ENCODE measurements around the gene TPCN1. TPM values are rescaled to one million over a fixed set of nuclear protein-coding genes. Genes with fewer than 3 reads are reported as not detected.

The TPCN1 gene
- total RNA-seq, 1 experiment from 2014 or later = 18.8 TPM

DNA sequence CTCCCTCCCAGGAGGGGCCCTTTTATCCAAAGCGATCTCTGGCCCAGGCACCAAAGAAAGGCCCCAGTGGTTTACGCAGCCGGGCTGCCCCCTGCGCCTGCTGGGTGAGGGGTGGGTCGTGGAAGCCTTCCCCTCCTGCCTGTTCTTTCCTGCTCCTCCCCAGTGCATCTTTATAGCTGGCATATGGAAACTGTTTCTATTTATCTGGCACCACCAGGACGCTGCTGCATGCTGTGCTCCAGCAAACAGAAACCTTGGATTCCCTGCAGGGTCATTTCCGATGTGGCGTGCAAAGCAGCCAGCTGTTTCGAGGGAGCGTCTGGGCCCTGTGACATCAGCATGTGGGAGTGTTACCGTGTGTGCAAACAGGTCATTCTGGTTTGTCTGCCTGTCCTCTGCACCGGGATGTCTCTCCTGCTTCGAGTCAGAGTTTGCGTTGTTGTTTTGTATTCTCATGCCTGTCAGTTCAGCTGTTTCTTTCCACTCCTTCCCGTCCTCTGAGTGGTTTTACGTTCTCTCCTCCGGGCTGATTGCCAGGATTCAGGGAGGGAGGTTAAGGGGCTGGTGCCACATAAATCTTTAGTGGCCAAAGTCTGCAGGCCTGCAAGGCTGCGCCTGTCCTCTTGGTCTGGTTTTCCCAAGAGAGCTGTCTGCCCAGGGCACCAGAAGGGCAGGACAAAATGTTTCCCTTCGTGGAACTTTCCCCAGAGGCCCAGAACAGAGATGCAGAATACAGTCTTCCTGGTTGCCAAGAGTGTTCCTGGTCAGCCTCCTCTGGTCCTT, 24.6 kb downstream of the TPCN1 start:
- BruUV-seq (replicated peaks) = no TSS peak
- H3K27me3 ChIP-seq (replicated peaks; ENCODE audit: insufficient read depth, low read depth, low read length, poor library complexity) = no peaks in the 10 kb centered on the region
- ChIA-PET POLR2A (ENCODE audit: low non-redundant PET) (interaction anchor here (0.7 to 0.9 kb wide), 2 partner anchors 15 to 24 kb away, joined by 3 to 13 read pairs; partner anchors contain the start of gene TPCN1), CTCF (interaction anchor here (0.6 to 1.1 kb wide), 4 partner anchors 34 to 253 kb away, joined by 4 to 13 read pairs (median 8); no protein-coding TSS in a partner anchor)
- H3K27ac ChIP-seq (ENCODE audit: low read depth, low read length, poor library complexity, severe bottlenecking) = peak overlapping the region; percentile 91
- H3K9me3 ChIP-seq (ENCODE audit: low read depth, low read length, poor library complexity, severe bottlenecking) = no peaks in the 10 kb centered on the region
- peaks cover 42% of the 10 kb centered on the region for H3K4me1 ChIP-seq (ENCODE audit: insufficient read depth, low read length, poor library complexity, severe bottlenecking)
- H3K36me3 ChIP-seq (ENCODE audit: insufficient read depth, low read length, poor library complexity, severe bottlenecking) = no peaks in the 10 kb centered on the region
- intact Hi-C loops (cut with micrococcal nuclease; ENCODE audit: unreplicated experiment) = no loop called here
- DNase-seq (ENCODE audit: low spot score) = peak; percentile 98
- no peak overlapping the region for H3K4me3 ChIP-seq (ENCODE audit: low read depth, low read length, poor library complexity, severe bottlenecking)
- TF ChIP-seq, protein P1, sequence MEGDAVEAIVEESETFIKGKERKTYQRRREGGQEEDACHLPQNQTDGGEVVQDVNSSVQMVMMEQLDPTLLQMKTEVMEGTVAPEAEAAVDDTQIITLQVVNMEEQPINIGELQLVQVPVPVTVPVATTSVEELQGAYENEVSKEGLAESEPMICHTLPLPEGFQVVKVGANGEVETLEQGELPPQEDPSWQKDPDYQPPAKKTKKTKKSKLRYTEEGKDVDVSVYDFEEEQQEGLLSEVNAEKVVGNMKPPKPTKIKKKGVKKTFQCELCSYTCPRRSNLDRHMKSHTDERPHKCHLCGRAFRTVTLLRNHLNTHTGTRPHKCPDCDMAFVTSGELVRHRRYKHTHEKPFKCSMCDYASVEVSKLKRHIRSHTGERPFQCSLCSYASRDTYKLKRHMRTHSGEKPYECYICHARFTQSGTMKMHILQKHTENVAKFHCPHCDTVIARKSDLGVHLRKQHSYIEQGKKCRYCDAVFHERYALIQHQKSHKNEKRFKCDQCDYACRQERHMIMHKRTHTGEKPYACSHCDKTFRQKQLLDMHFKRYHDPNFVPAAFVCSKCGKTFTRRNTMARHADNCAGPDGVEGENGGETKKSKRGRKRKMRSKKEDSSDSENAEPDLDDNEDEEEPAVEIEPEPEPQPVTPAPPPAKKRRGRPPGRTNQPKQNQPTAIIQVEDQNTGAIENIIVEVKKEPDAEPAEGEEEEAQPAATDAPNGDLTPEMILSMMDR (conservative IDR thresholded peaks at IDR 0.05; ENCODE audit: low read depth, low read length) = no peak
- no peak for TF ChIP-seq EZH2 (IDR thresholded peaks at IDR 0.05; ENCODE audit: borderline replicate concordance, low read depth, low read length, poor library complexity, severe bottlenecking)

DNA sequence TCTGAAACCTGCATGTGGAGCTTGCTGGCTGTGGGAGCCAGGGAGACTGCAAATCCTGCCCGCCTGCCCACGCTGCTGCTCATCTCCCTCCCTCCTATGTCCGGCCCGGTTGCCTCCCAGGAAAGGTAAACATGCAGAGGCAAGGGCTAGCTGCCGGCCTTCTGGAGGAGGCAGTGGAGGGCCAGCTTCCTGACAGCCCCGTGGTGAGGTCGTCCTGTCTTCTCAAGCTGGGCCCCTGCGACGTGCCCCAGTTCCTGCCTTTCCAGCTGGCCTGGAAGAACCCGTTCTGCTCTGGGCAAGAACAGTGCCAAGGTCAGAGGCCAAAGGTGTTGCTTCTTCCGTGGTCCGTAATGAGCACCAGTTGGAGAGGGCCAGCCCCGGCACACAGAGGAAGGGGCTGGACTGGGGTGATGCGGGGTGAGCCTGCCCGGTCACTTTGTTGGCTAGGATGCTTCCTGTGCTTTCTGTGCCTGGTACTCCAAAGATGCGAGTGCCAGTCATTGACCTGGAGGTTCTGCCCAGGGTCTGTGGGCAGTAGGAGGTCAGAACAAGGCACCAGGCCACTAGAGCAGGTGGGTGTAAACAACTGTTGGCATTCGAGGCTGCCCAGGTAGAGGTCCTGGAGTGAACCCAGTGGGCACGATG, 25.3 kb downstream of the TPCN1 start:
- no peak for DNase-seq (ENCODE audit: low spot score)
- H3K36me3 ChIP-seq (ENCODE audit: insufficient read depth, low read length, poor library complexity, severe bottlenecking) = no peaks in the 10 kb centered on the region
- H3K4me3 ChIP-seq (ENCODE audit: low read depth, low read length, poor library complexity, severe bottlenecking) = no peak overlapping the region
- TF ChIP-seq, protein P1 (conservative IDR thresholded peaks at IDR 0.05; ENCODE audit: low read depth, low read length) = no peak
- TF ChIP-seq EZH2 (IDR thresholded peaks at IDR 0.05; ENCODE audit: borderline replicate concordance, low read depth, low read length, poor library complexity, severe bottlenecking) = no peak
- BruUV-seq (replicated peaks) = no TSS peak
- CTCF ChIA-PET = no interaction called here
- POLR2A ChIA-PET (ENCODE audit: low non-redundant PET) = interaction anchor here (0.9 kb wide), 1 partner anchor 25 kb away, joined by 13 read pairs; the partner anchor contains the start of gene TPCN1
- H3K27ac ChIP-seq (ENCODE audit: low read depth, low read length, poor library complexity, severe bottlenecking) = peak overlapping the region; percentile 91
- peaks cover 38% of the 10 kb centered on the region for H3K4me1 ChIP-seq (ENCODE audit: insufficient read depth, low read length, poor library complexity, severe bottlenecking)
- H3K9me3 ChIP-seq (ENCODE audit: low read depth, low read length, poor library complexity, severe bottlenecking) = no peaks in the 10 kb centered on the region
- H3K27me3 ChIP-seq (replicated peaks; ENCODE audit: insufficient read depth, low read depth, low read length, poor library complexity) = no peaks in the 10 kb centered on the region
- intact Hi-C loops (cut with micrococcal nuclease; ENCODE audit: unreplicated experiment) = no loop called here

DNA sequence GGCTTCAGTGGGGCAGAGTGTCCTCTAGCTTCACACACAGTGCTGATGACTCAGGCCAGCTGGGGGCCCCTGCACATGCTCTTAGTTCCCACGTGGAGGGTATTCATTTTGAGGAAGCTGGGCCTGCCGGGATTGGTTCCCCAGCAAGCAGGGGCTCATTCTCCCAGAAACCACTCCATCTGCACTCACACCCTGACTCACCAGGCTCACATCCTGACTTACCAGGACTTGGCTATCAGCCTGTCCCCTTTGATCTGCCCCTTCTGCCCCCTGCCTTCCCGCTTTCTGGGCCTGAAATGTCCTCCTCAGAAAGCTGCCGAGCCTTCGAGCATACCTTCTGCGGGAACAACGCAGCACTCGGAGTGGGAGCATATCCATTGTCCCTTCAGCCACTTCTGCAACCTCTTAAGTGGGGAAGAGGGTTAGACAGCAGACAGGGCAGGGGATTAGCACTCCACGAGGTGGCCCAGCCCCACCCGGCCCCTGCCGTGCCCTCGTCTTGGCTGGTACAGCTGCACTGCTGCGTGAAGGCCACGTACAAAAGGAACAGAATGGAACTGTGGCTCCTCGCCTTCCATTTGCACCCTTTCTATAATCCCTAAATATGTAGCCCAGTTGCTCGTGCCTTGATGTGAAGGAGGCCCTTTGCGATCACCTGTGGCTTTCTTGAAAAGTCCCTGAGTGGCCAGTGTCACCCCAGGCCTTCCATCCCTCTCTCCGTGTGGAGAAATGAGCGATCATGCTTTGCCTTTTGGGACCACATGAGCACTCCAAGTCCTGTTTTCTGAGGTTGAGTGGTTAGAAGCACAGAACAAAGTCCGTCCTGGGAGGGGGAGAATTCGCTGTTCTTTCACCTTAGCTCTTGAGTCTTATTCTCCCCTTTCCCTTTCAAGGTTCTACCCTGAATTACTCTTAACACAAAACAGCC, 26.1 kb downstream of the TPCN1 start:
- intact Hi-C loops (cut with micrococcal nuclease; ENCODE audit: unreplicated experiment) = no loop called here
- Histone ChIP-seq H3K9me3 (ENCODE audit: low read depth, low read length, poor library complexity, severe bottlenecking) (no peaks in the 10 kb centered on the region), H3K27ac (ENCODE audit: low read depth, low read length, poor library complexity, severe bottlenecking) (peak overlapping the region; percentile 91), H3K27me3 (replicated peaks; ENCODE audit: insufficient read depth, low read depth, low read length, poor library complexity) (no peaks in the 10 kb centered on the region), H3K4me3 (ENCODE audit: low read depth, low read length, poor library complexity, severe bottlenecking) (no peak overlapping the region), H3K36me3 (ENCODE audit: insufficient read depth, low read length, poor library complexity, severe bottlenecking) (no peaks in the 10 kb centered on the region), H3K4me1 (ENCODE audit: insufficient read depth, low read length, poor library complexity, severe bottlenecking) (peaks cover 35% of the 10 kb centered on the region)
- no TSS peak for BruUV-seq (replicated peaks)
- TF ChIP-seq, protein P1 (conservative IDR thresholded peaks at IDR 0.05; ENCODE audit: low read depth, low read length) = no peak
- CTCF ChIA-PET = no interaction called here
- peak; percentile 45 for DNase-seq (ENCODE audit: low spot score)
- POLR2A ChIA-PET (ENCODE audit: low non-redundant PET) = no interaction called here
